ENCODE measurements around the gene UBN2. TPM values are rescaled to one million over a fixed set of nuclear protein-coding genes. Genes with fewer than 3 reads are reported as not detected.

UBN2 gene
- total RNA-seq, 1 donor from 2014 or later: 51.5 TPM

GRCh38 chr7:139241258-139241657 is 10.2 kb downstream of the UBN2 start:
- no peak for TF ChIP-seq CTCF (IDR thresholded peaks at IDR 0.05; ENCODE audit: unreplicated experiment)
- peaks cover 22% of the 10 kb centered on the region for H3K36me3 Mint-ChIP-seq (ENCODE audit: insufficient read depth)
- no peak for DNase-seq (ENCODE audit: low spot score, unreplicated experiment)
- no peaks in the 10 kb centered on the region for H3K9me3 Mint-ChIP-seq (ENCODE audit: low read depth)
- H3K27ac Mint-ChIP-seq: no peak overlapping the region
- H3K4me3 Mint-ChIP-seq (ENCODE audit: low read depth): no peak overlapping the region
- H3K27me3 Mint-ChIP-seq: no peaks in the 10 kb centered on the region
- peaks cover 5% of the 10 kb centered on the region for H3K4me1 Mint-ChIP-seq (ENCODE audit: low read depth)

- no peak overlapping the region for H3K27ac Mint-ChIP-seq
- peaks cover 4% of the 10 kb centered on the region for H3K4me1 Mint-ChIP-seq (ENCODE audit: low read depth)
- no peak overlapping the region for H3K4me3 Mint-ChIP-seq (ENCODE audit: low read depth)
- no peaks in the 10 kb centered on the region for H3K27me3 Mint-ChIP-seq
- DNase-seq (ENCODE audit: low spot score, unreplicated experiment): no peak
- no peak for TF ChIP-seq CTCF (IDR thresholded peaks at IDR 0.05; ENCODE audit: unreplicated experiment)
- H3K36me3 Mint-ChIP-seq (ENCODE audit: insufficient read depth): peaks cover 25% of the 10 kb centered on the region
- no peaks in the 10 kb centered on the region for H3K9me3 Mint-ChIP-seq (ENCODE audit: low read depth)
Observed at GRCh38 chr7:139242741-139243281, 11.8 kb downstream of the UBN2 start.

GRCh38 chr7:139245401-139245800 is 14.4 kb downstream of the UBN2 start:
- no peak for TF ChIP-seq CTCF (IDR thresholded peaks at IDR 0.05; ENCODE audit: unreplicated experiment)
- H3K4me1 Mint-ChIP-seq (ENCODE audit: low read depth): peaks cover 4% of the 10 kb centered on the region
- no peak for DNase-seq (ENCODE audit: low spot score, unreplicated experiment)
- H3K4me3 Mint-ChIP-seq (ENCODE audit: low read depth): no peak overlapping the region
- H3K27me3 Mint-ChIP-seq: no peaks in the 10 kb centered on the region
- peaks cover 30% of the 10 kb centered on the region for H3K36me3 Mint-ChIP-seq (ENCODE audit: insufficient read depth)
- H3K9me3 Mint-ChIP-seq (ENCODE audit: low read depth): no peaks in the 10 kb centered on the region
- H3K27ac Mint-ChIP-seq: no peak overlapping the region

GRCh38 chr7:139246494-139246893 is 15.5 kb downstream of the UBN2 start:
- Mint-ChIP-seq H3K27me3 (no peaks in the 10 kb centered on the region), H3K36me3 (ENCODE audit: insufficient read depth) (peaks cover 32% of the 10 kb centered on the region), H3K4me3 (ENCODE audit: low read depth) (no peak overlapping the region), H3K4me1 (ENCODE audit: low read depth) (peaks cover 4% of the 10 kb centered on the region), H3K27ac (peak overlapping the region; percentile 14), H3K9me3 (ENCODE audit: low read depth) (no peaks in the 10 kb centered on the region)
- DNase-seq (ENCODE audit: low spot score, unreplicated experiment): no peak
- TF ChIP-seq CTCF (IDR thresholded peaks at IDR 0.05; ENCODE audit: unreplicated experiment): no peak

- DNase-seq (ENCODE audit: low spot score, unreplicated experiment): no peak
- H3K27ac Mint-ChIP-seq: peak overlapping the region; percentile 14
- no peak for TF ChIP-seq CTCF (IDR thresholded peaks at IDR 0.05; ENCODE audit: unreplicated experiment)
- H3K27me3 Mint-ChIP-seq: no peaks in the 10 kb centered on the region
- no peak overlapping the region for H3K4me3 Mint-ChIP-seq (ENCODE audit: low read depth)
- H3K36me3 Mint-ChIP-seq (ENCODE audit: insufficient read depth): peaks cover 36% of the 10 kb centered on the region
- no peaks in the 10 kb centered on the region for H3K9me3 Mint-ChIP-seq (ENCODE audit: low read depth)
- peaks cover 4% of the 10 kb centered on the region for H3K4me1 Mint-ChIP-seq (ENCODE audit: low read depth)
Observed at GRCh38 chr7:139246905-139247304, 15.9 kb downstream of the UBN2 start.

Measured in progenitor cell of endocrine pancreas (in vitro differentiated cells).